Karpas-422 (cell line): Measurements from ENCODE around the gene UBTF. TPM values are rescaled to one million over a fixed set of nuclear protein-coding genes. Genes with fewer than 3 reads are reported as not detected.

Experiments
- DNase-seq: peaks from one replicate; pipeline ENCODE4 v3.0.0-alpha.2; 2015
- H2AFZ ChIP-seq: fragments of 200-600 bp; sonication (generic); 2 replicates; pipeline ENCODE4 v1.6.1; 2014; ENCODE audit warnings: antibody characterized with exemption, low read length, mixed read lengths
- H3K27ac ChIP-seq: fragments of 200-600 bp; sonication (generic); 2 replicates; pipeline ENCODE4 v1.5.1; 2014; ENCODE audit warnings: mild to moderate bottlenecking, low read length, moderate library complexity
- H3K27me3 ChIP-seq: fragments of 200-600 bp; sonication (generic); 2 replicates; pipeline ENCODE4 v1.6.1; 2014; ENCODE audit warnings: low read length, mixed read lengths
- H3K36me3 ChIP-seq: fragments of 200-600 bp; sonication (generic); 2 replicates; pipeline ENCODE4 v1.6.1; 2014; ENCODE audit warnings: low read length, mixed read lengths; ENCODE audit not compliant: insufficient read depth
- H3K4me1 ChIP-seq: fragments of 200-600 bp; sonication (generic); 2 replicates; pipeline ENCODE4 v1.6.1; 2014; ENCODE audit warnings: mild to moderate bottlenecking, low read length, mixed read lengths
- H3K4me2 ChIP-seq: fragments of 200-600 bp; sonication (generic); 2 replicates; pipeline ENCODE4 v1.6.1; 2014; ENCODE audit warnings: low read length, low read depth, mild to moderate bottlenecking; ENCODE audit not compliant: poor library complexity, severe bottlenecking
- H3K4me3 ChIP-seq: fragments of 200-600 bp; sonication (generic); 2 replicates; pipeline ENCODE4 v1.5.1; 2014; ENCODE audit warnings: mild to moderate bottlenecking, antibody characterized with exemption, low read length, mixed read lengths
- H3K79me2 ChIP-seq: fragments of 200-600 bp; sonication (generic); 2 replicates; pipeline ENCODE4 v1.6.1; 2014; ENCODE audit warnings: mild to moderate bottlenecking, low read length, mixed read lengths
- H3K9ac ChIP-seq: fragments of 200-600 bp; sonication (generic); 2 replicates; pipeline ENCODE4 v1.6.0; 2014; ENCODE audit warnings: low read length
- H3K9me2 ChIP-seq: fragments of 200-600 bp; sonication (generic), shearing (Covaris generic); replicated peaks from 2 replicates; pipeline ENCODE4 v1.6.0; 2014; ENCODE audit warnings: mild to moderate bottlenecking, low read length, moderate library complexity; ENCODE audit not compliant: insufficient read depth
- H3K9me3 ChIP-seq: fragments of 300-700, 200-600 bp; sonication (generic); 2 replicates; pipeline ENCODE4 v1.6.1; 2014; ENCODE audit warnings: low read length, mixed read lengths
- H4K20me1 ChIP-seq: fragments of 200-600 bp; sonication (generic); 2 replicates; pipeline ENCODE4 v1.6.1; 2014; ENCODE audit warnings: mild to moderate bottlenecking, antibody characterized with exemption, low read length, low read depth; ENCODE audit not compliant: insufficient read depth
- small RNA-seq: library from RNA; depleted of rRNA; stranded (forward); fragments of <200 nt; gene quantifications from one replicate; pipeline ENCODE3, GENCODE V24; 2014
- total RNA-seq: library from RNA; depleted of rRNA; stranded (reverse); fragments of >200 nt; shearing (Covaris generic); gene quantifications from 2 replicates; pipeline ENCODE4 v1.2.3, GENCODE V29; 2014; ENCODE audit warnings: low replicate concordance; rRNA removed

Gene UBTF
- total RNA-seq, 1 experiment from 2014 or later = 57.8 TPM

- no peaks in the 10 kb centered on the region for H3K9me3 ChIP-seq
- no peaks in the 10 kb centered on the region for H4K20me1 ChIP-seq
- H3K27ac ChIP-seq = no peak overlapping the region
- no peaks in the 10 kb centered on the region for H3K79me2 ChIP-seq
- H3K36me3 ChIP-seq = no peaks in the 10 kb centered on the region
- H3K4me3 ChIP-seq = no peak overlapping the region
- no peak overlapping the region for H3K4me2 ChIP-seq
- H3K9me2 ChIP-seq = no peaks in the 10 kb centered on the region
- no peak overlapping the region for H3K9ac ChIP-seq
- H3K4me1 ChIP-seq = peaks cover 8% of the 10 kb centered on the region
- no peak overlapping the region for H2AFZ ChIP-seq
- H3K27me3 ChIP-seq = no peaks in the 10 kb centered on the region
- DNase-seq = no peak
These were observed 52.2 kb downstream of the UBTF start for GRCh38 chr17:44167181-44167861.

- no peak overlapping the region for H3K4me3 ChIP-seq
- no peak overlapping the region for H3K4me2 ChIP-seq
- H3K9ac ChIP-seq = no peak overlapping the region
- H3K27ac ChIP-seq = no peak overlapping the region
- no peaks in the 10 kb centered on the region for H3K9me3 ChIP-seq
- H3K4me1 ChIP-seq = peaks cover 8% of the 10 kb centered on the region
- no peaks in the 10 kb centered on the region; the same call in 1 of the 2 replicates for H3K36me3 ChIP-seq
- no peaks in the 10 kb centered on the region for H3K9me2 ChIP-seq
- H2AFZ ChIP-seq = no peak overlapping the region
- H3K79me2 ChIP-seq = no peaks in the 10 kb centered on the region
- no peaks in the 10 kb centered on the region for H4K20me1 ChIP-seq
- DNase-seq = no peak
- no peaks in the 10 kb centered on the region for H3K27me3 ChIP-seq
These were observed 55.0 kb downstream of the UBTF start for GRCh38 chr17:44164476-44164875.

- no peak overlapping the region for H3K9ac ChIP-seq
- no peak overlapping the region for H3K27ac ChIP-seq
- H4K20me1 ChIP-seq = no peaks in the 10 kb centered on the region
- H3K9me3 ChIP-seq = no peaks in the 10 kb centered on the region
- no peak for DNase-seq
- no peak overlapping the region for H2AFZ ChIP-seq
- no peaks in the 10 kb centered on the region for H3K4me1 ChIP-seq
- no peaks in the 10 kb centered on the region for H3K79me2 ChIP-seq
- H3K4me3 ChIP-seq = no peak overlapping the region
- no peak overlapping the region for H3K4me2 ChIP-seq
- H3K9me2 ChIP-seq = no peaks in the 10 kb centered on the region
- H3K36me3 ChIP-seq = peaks cover 8% of the 10 kb centered on the region
- no peaks in the 10 kb centered on the region for H3K27me3 ChIP-seq
These were observed 59.8 kb downstream of the UBTF start for GRCh38 chr17:44159519-44160210.

GRCh38 chr17:44155488-44155887 lies 64.0 kb downstream of the UBTF start:
- H3K4me2 ChIP-seq = no peak overlapping the region
- H3K4me3 ChIP-seq = no peak overlapping the region
- no peaks in the 10 kb centered on the region for H4K20me1 ChIP-seq
- no peak for DNase-seq
- H3K4me1 ChIP-seq = no peaks in the 10 kb centered on the region
- H3K9me3 ChIP-seq = no peaks in the 10 kb centered on the region
- H3K9me2 ChIP-seq = no peaks in the 10 kb centered on the region
- H3K27me3 ChIP-seq = no peaks in the 10 kb centered on the region
- peaks cover 13% of the 10 kb centered on the region for H3K79me2 ChIP-seq
- H3K36me3 ChIP-seq = peaks cover 15% of the 10 kb centered on the region
- H3K27ac ChIP-seq = no peak overlapping the region
- no peak overlapping the region for H3K9ac ChIP-seq
- H2AFZ ChIP-seq = no peak overlapping the region

Small RNA genes within 50 kb of the gene (small RNA-seq; reads per million reads assigned to genes)
- gene MIR6782 = not detected

Other genes with a start within 250 kb of the UBTF start
- gene NAGS, start 215.1 kb downstream of the UBTF start, total RNA-seq = 2.4 and 4.3 TPM in 2 replicates
- gene TMEM101, start 204.7 kb downstream of the UBTF start, total RNA-seq = 26.6 and 42.4 TPM in 2 replicates
- 43.9 and 73.1 TPM in 2 replicates for gene LSM12, start 153.0 kb downstream of the UBTF start, total RNA-seq
- gene G6PC3, start 148.9 kb downstream of the UBTF start, total RNA-seq = 43.6 and 59.6 TPM in 2 replicates
- 24.4 and 44.2 TPM in 2 replicates for gene HDAC5, start 96.0 kb downstream of the UBTF start, total RNA-seq
- gene HROB, start 77.7 kb downstream of the UBTF start, total RNA-seq = 3.7 and 4.6 TPM in 2 replicates
- gene ASB16, start 49.0 kb downstream of the UBTF start, total RNA-seq = not detected in 2 replicates
- gene TMUB2, start 32.7 kb downstream of the UBTF start, total RNA-seq = 29.3 and 36.5 TPM in 2 replicates
- gene ATXN7L3, start 19.8 kb downstream of the UBTF start, total RNA-seq = 29.0 and 54.7 TPM in 2 replicates
- gene SLC4A1, start 48.5 kb upstream of the UBTF start, total RNA-seq = 0.14 and 0.19 TPM in 2 replicates
- 1.5 and 2.3 TPM in 2 replicates for gene RUNDC3A, start 88.9 kb upstream of the UBTF start, total RNA-seq
- 78.7 and 163 TPM in 2 replicates for gene SLC25A39, start 105.1 kb upstream of the UBTF start, total RNA-seq
- 194 and 327 TPM in 2 replicates for gene GRN, start 125.6 kb upstream of the UBTF start, total RNA-seq
- gene FAM171A2, start 144.2 kb upstream of the UBTF start, total RNA-seq = 0.40 and 1.2 TPM in 2 replicates
- 0.07 and 0.26 TPM in 2 replicates for gene ITGA2B, start 170.0 kb upstream of the UBTF start, total RNA-seq